H1 (cell line): ENCODE data around the gene IQUB. TPM values are rescaled to one million over a fixed set of nuclear protein-coding genes. Genes with fewer than 3 reads are reported as not detected.

Experiments
- CTCF ChIA-PET: fragments of 300-600 bp; sonication (Branson Sonifier 250); formaldehyde crosslinking; loops from one replicate; lab custom pipeline; 2021; ENCODE audit not compliant: partially characterized antibody; lab: Charles Lee
- POLR2A ChIA-PET: fragments of 300-600 bp; sonication (Branson Sonifier 250); formaldehyde crosslinking; loops from one replicate; lab custom pipeline; 2021; ENCODE audit warnings: inconsistent platforms; ENCODE audit not compliant: partially characterized antibody; lab: Charles Lee
- DNase-seq, 2 experiments: peaks; one replicate each; pipeline versions ENCODE4 v3.0.0 to v3.0.0-alpha.2; 2010 to 2022; ENCODE audit warnings: low spot score in 2 of 2, low read depth in 1 of 2, mixed read lengths in 1 of 2
- FAIRE-seq: peaks from 2 replicates; lab custom pipeline; 2011; peaks lifted over from hg19 to GRCh38; lab: Jason Lieb, UNC
- H2AFZ ChIP-seq: 2 replicates; pipeline ENCODE4 v1.8.1; 2012; ENCODE audit warnings: low read length, inconsistent platforms
- H2AK5ac ChIP-seq: 2 replicates; pipeline ENCODE4 v1.6.1; 2013; ENCODE audit warnings: low read depth, low read length
- H2BK120ac ChIP-seq: replicated peaks from 2 replicates; pipeline ENCODE3; 2013; ENCODE audit warnings: low read depth, low read length, inconsistent platforms
- H2BK12ac ChIP-seq: 2 replicates; pipeline ENCODE4 v1.6.1; 2013; ENCODE audit warnings: low read depth, low read length
- H2BK15ac ChIP-seq: 2 replicates; pipeline ENCODE4 v1.6.1; 2013; ENCODE audit warnings: low read length
- H2BK20ac ChIP-seq: 2 replicates; pipeline ENCODE4 v1.6.1; 2013; ENCODE audit warnings: low read length
- H2BK5ac ChIP-seq: 2 replicates; pipeline ENCODE4 v1.6.1; 2013; ENCODE audit warnings: low read depth, low read length
- H3K14ac ChIP-seq: 2 replicates; pipeline ENCODE4 v1.6.1; 2013; ENCODE audit warnings: inconsistent platforms; ENCODE audit not compliant: insufficient read length
- H3K18ac ChIP-seq: 2 replicates; pipeline ENCODE4 v1.6.1; 2013; ENCODE audit warnings: low read length; ENCODE audit errors: extremely low read depth
- H3K23ac ChIP-seq: 2 replicates; pipeline ENCODE4 v1.6.1; 2013; ENCODE audit warnings: inconsistent platforms; ENCODE audit not compliant: insufficient read length
- H3K23me2 ChIP-seq: 2 replicates; pipeline ENCODE4 v1.6.1; 2013; ENCODE audit warnings: low read depth, low read length
- H3K27ac ChIP-seq: 2 replicates; pipeline ENCODE4 v1.6.1; 2011; ENCODE audit warnings: low read depth, low read length, inconsistent platforms
- H3K27me3 ChIP-seq, 4 experiments: replicated peaks in 1 of 4; 1 replicate in 1 of 4; 2 replicates in 3 of 4; pipeline versions ENCODE4 v1.6.1 to v1.8.1; 2011 to 2013; ENCODE audit warnings: low read length in 3 of 4, mild to moderate bottlenecking in 3 of 4, inconsistent platforms in 2 of 4, mixed read lengths in 2 of 4, moderate library complexity in 1 of 4; ENCODE audit not compliant: control insufficient read depth in 3 of 4, insufficient read depth in 3 of 4; ENCODE audit errors: extremely low read depth in 1 of 4
- H3K36me3 ChIP-seq, 4 experiments: 2 replicates each; pipeline versions ENCODE4 v1.6.1 to v1.8.1; 2011 to 2013; ENCODE audit warnings: mild to moderate bottlenecking in 4 of 4, low read length in 3 of 4, moderate library complexity in 2 of 4, control low read depth in 1 of 4, inconsistent platforms in 1 of 4; ENCODE audit not compliant: insufficient read depth in 4 of 4, control insufficient read depth in 2 of 4
- H3K4ac ChIP-seq: replicated peaks from 2 replicates; pipeline ENCODE3; 2013; ENCODE audit warnings: low read length, low read depth, mixed read lengths, inconsistent platforms; ENCODE audit not compliant: insufficient read length
- H3K4me1 ChIP-seq, 4 experiments: replicated peaks in 1 of 4; 1 replicate in 1 of 4; 2 replicates in 3 of 4; pipeline versions ENCODE4 v1.6.1 to v1.8.1; 2011 to 2013; ENCODE audit warnings: low read length in 3 of 4, inconsistent platforms in 2 of 4, mixed read lengths in 1 of 4; ENCODE audit not compliant: insufficient read depth in 4 of 4, control insufficient read depth in 3 of 4
- H3K4me2 ChIP-seq, 2 experiments: 2 replicates each; pipeline versions ENCODE4 v1.6.1 to v1.8.1; 2011 to 2013; ENCODE audit warnings: low read depth in 2 of 2, low read length in 2 of 2, control low read depth in 1 of 2, inconsistent platforms in 1 of 2, mild to moderate bottlenecking in 1 of 2; ENCODE audit not compliant: insufficient read depth in 1 of 2
- H3K4me3 ChIP-seq, 4 experiments: fragments of 200-600, 300-600 bp in 1 of 4; sonication (generic), shearing (Covaris generic), sonication (Bioruptor Twin) in 1 of 4; 2 replicates each; pipeline versions ENCODE4 v1.5.1 to v1.8.1; 2011 to 2016; ENCODE audit warnings: low read length in 4 of 4, low read depth in 3 of 4, control low read depth in 2 of 4, inconsistent platforms in 2 of 4, mild to moderate bottlenecking in 2 of 4, mixed read lengths in 1 of 4, moderate library complexity in 1 of 4; ENCODE audit not compliant: insufficient read depth in 2 of 4; ENCODE audit errors: extremely low read depth in 1 of 4
- H3K56ac ChIP-seq: replicated peaks from 2 replicates; pipeline ENCODE3; 2013; ENCODE audit warnings: low read depth, mild to moderate bottlenecking, mixed read lengths, low read length, inconsistent platforms; ENCODE audit not compliant: insufficient read length
- H3K79me1 ChIP-seq: 2 replicates; pipeline ENCODE4 v1.6.1; 2013; ENCODE audit warnings: low read depth, low read length, control low read depth
- H3K79me2 ChIP-seq, 2 experiments: 2 replicates each; pipeline versions ENCODE4 v1.6.1 to v1.8.1; 2012 to 2013; ENCODE audit warnings: low read length in 2 of 2, mild to moderate bottlenecking in 2 of 2, inconsistent platforms in 1 of 2; ENCODE audit not compliant: insufficient read depth in 2 of 2, control insufficient read depth in 1 of 2
- H3K9ac ChIP-seq, 4 experiments: replicated peaks in 1 of 4; 1 replicate in 1 of 4; 2 replicates in 3 of 4; pipeline versions ENCODE4 v1.6.1 to v1.8.1; 2011 to 2013; ENCODE audit warnings: low read depth in 3 of 4, low read length in 3 of 4, control low read depth in 2 of 4, mild to moderate bottlenecking in 2 of 4, moderate library complexity in 2 of 4, inconsistent platforms in 1 of 4; ENCODE audit errors: extremely low read depth in 1 of 4
- H3K9me3 ChIP-seq, 2 experiments: 2 replicates each; pipeline versions ENCODE4 v1.6.1 to v1.8.1; 2012 to 2013; ENCODE audit warnings: mild to moderate bottlenecking in 2 of 2, moderate library complexity in 2 of 2, control low read depth in 1 of 2, inconsistent platforms in 1 of 2, low read depth in 1 of 2, low read length in 1 of 2, mixed read lengths in 1 of 2; ENCODE audit not compliant: insufficient read depth in 2 of 2
- H4K20me1 ChIP-seq, 2 experiments: replicated peaks in 1 of 2; 2 replicates each; pipeline versions ENCODE3 to v1.8.1; 2011 to 2013; ENCODE audit warnings: inconsistent platforms in 2 of 2, low read length in 2 of 2, mild to moderate bottlenecking in 1 of 2; ENCODE audit not compliant: insufficient read depth in 2 of 2, control insufficient read depth in 1 of 2
- H4K5ac ChIP-seq: 2 replicates; pipeline ENCODE4 v1.6.1; 2013; ENCODE audit warnings: low read length, low read depth, mixed read lengths, inconsistent platforms; ENCODE audit not compliant: insufficient read length
- H4K8ac ChIP-seq: 2 replicates; pipeline ENCODE4 v1.8.0; 2013; ENCODE audit warnings: mild to moderate bottlenecking, moderate library complexity, low read length, inconsistent platforms; ENCODE audit not compliant: insufficient read depth; ENCODE audit errors: extremely low read depth
- H4K91ac ChIP-seq: replicated peaks from 2 replicates; pipeline ENCODE3; 2013; ENCODE audit warnings: low read length, mixed read lengths, inconsistent platforms; ENCODE audit not compliant: insufficient read length
- ATF2 ChIP-seq: IDR thresholded peaks from 2 replicates; pipeline ENCODE4 v1.6.1; 2012; ENCODE audit warnings: low read length, inconsistent platforms
- ATF3 ChIP-seq: IDR thresholded peaks from 2 replicates; pipeline ENCODE4 v1.6.1; 2011; ENCODE audit warnings: low read depth, mild to moderate bottlenecking, low read length; ENCODE audit not compliant: insufficient read depth
- CEBPB ChIP-seq: IDR thresholded peaks from 2 replicates; pipeline ENCODE4 v1.6.1; 2012; ENCODE audit warnings: low read depth, low read length
- CHD1 ChIP-seq: IDR thresholded peaks from 2 replicates; pipeline ENCODE4 v1.6.1; 2012; ENCODE audit warnings: low read depth, low read length, improper control_type of control experiment
- JUND ChIP-seq: IDR thresholded peaks from 2 replicates; pipeline ENCODE4 v1.6.1; 2011; ENCODE audit warnings: mild to moderate bottlenecking, improper control_type of control experiment, low read length
- KDM5A ChIP-seq: fragments of 200-600 bp; IDR thresholded peaks from 2 replicates; pipeline ENCODE4 v1.7.1; 2012; ENCODE audit warnings: mild to moderate bottlenecking, low read length, inconsistent platforms, mixed read lengths
- NANOG ChIP-seq: IDR thresholded peaks from 2 replicates; pipeline ENCODE4 v1.6.1; 2011; ENCODE audit warnings: low read length, low read depth, mild to moderate bottlenecking, inconsistent platforms; ENCODE audit not compliant: insufficient read depth, poor library complexity, severe bottlenecking
- SUZ12 ChIP-seq: fragments of 200-600 bp; sonication (generic); IDR thresholded peaks from 2 replicates; pipeline ENCODE4 v1.6.1; 2012; ENCODE audit warnings: mild to moderate bottlenecking, inconsistent platforms, low read length, moderate library complexity, mixed read lengths
- TEAD4 ChIP-seq: IDR thresholded peaks from 2 replicates; pipeline ENCODE4 v1.6.1; 2012; ENCODE audit warnings: low read depth, low read length, inconsistent platforms, mixed read lengths
- ZNF274 ChIP-seq: IDR thresholded peaks from 2 replicates; pipeline ENCODE4 v1.7.0; 2012; ENCODE audit warnings: low read length, borderline replicate concordance; ENCODE audit errors: extremely low read depth
- WGBS, 2 experiments: shearing (Covaris generic) in 1 of 2; methylation state at CpG; one replicate each; pipeline versions ENCODE4 v1.1.6 to v1.1.7; 2013 to 2015; ENCODE audit warnings: low lambda C conversion rate in 2 of 2, mixed read lengths in 2 of 2, inconsistent platforms in 1 of 2, low coverage in 1 of 2, missing lambda C conversion rate in 1 of 2; ENCODE audit not compliant: insufficient replicate concordance in 2 of 2, insufficient coverage in 1 of 2, insufficient read length in 1 of 2; ENCODE audit errors: extremely low coverage in 1 of 2, missing lambda C conversion rate in 1 of 2; 5-methylcytosine and 5-hydroxymethylcytosine counted together
- polyA plus RNA-seq, 7 experiments: library from polyadenylated mRNA; depleted of rRNA in 3 of 7; stranded (reverse) in 5 of 7; unstranded in 2 of 7; fragments of >200 nt in 5 of 7; fragments of 200-250 nt in 2 of 7; gene quantifications; 1 replicate in 5 of 7; 2 replicates in 1 of 7; 4 replicates in 1 of 7; pipeline versions ENCODE4 v1.2.1 to v1.2.3, GENCODE V29; 2011 to 2013; ENCODE audit warnings: missing spikeins in 2 of 7, mixed read lengths in 2 of 7
- total RNA-seq: library from RNA; stranded (reverse); fragmentation: NEBNext Ultra II Directional; extraction: Animal tissue kit (Norgen Biotek cat#: 25700); gene quantifications from 2 replicates; pipeline ENCODE4 v1.2.1, GENCODE V29; 2021
- TF ChIP-seq, protein P1 (sequence below): IDR thresholded peaks from 2 replicates; pipeline ENCODE4 v1.6.1; 2011; ENCODE audit warnings: low read length, improper control_type of control experiment

Gene IQUB
- total and polyA plus RNA-seq, 2 of the 8 experiments (the other 6 are each of a cell fraction or from before 2014, with no cell fraction given) = 0.12 to 0.82 TPM

- Histone ChIP-seq H4K91ac (no peak overlapping the region), H2BK12ac (no peak overlapping the region), H3K36me3 (no peaks in the 10 kb centered on the region), H3K56ac (no peak overlapping the region), H3K4me3 (no peak overlapping the region), H2AFZ (no peak overlapping the region), H2BK5ac (no peak overlapping the region), H3K79me2 (no peaks in the 10 kb centered on the region), H3K18ac (no peak overlapping the region), H2AK5ac (no peak overlapping the region), H2BK20ac (no peak overlapping the region), H3K9ac (no peak overlapping the region), H3K27ac (no peak overlapping the region), H3K4me1 (peaks cover 0 to 6% (median 0%) of the 10 kb centered on the region in 4 experiments; a peak in 2 of 7 replicates), H3K14ac (no peak overlapping the region), H2BK15ac (no peak overlapping the region), H3K9me3 (no peaks in the 10 kb centered on the region), H3K79me1 (no peaks in the 10 kb centered on the region), H3K4ac (no peak overlapping the region), H4K20me1 (no peaks in the 10 kb centered on the region), H3K4me2 (no peak overlapping the region), H3K23ac (no peak overlapping the region), H2BK120ac (no peak overlapping the region), H4K5ac (no peak overlapping the region), H3K27me3 (no peaks in the 10 kb centered on the region), H3K23me2 (no peaks in the 10 kb centered on the region), H4K8ac (no peak overlapping the region)
- FAIRE-seq (no peak), DNase-seq (no peak)
- whole genome bisulfite sequencing, 2 experiments = 76% methylated on average over 1 of the region's 1 CpG; no CpG with 5 or more reads in 1 of the 2 experiments
- CTCF ChIA-PET = interaction anchor here (1.0 to 1.8 kb wide), 3 partner anchors 11 to 55 kb away, joined by 3 to 6 read pairs (median 3); no protein-coding TSS in a partner anchor
- POLR2A ChIA-PET = no interaction called here
- TF ChIP-seq, protein P1, sequence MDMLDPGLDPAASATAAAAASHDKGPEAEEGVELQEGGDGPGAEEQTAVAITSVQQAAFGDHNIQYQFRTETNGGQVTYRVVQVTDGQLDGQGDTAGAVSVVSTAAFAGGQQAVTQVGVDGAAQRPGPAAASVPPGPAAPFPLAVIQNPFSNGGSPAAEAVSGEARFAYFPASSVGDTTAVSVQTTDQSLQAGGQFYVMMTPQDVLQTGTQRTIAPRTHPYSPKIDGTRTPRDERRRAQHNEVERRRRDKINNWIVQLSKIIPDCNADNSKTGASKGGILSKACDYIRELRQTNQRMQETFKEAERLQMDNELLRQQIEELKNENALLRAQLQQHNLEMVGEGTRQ = no peak
- TF ChIP-seq SUZ12 = no peak
- no peak for TF ChIP-seq JUND
- TF ChIP-seq NANOG = no peak
- no peak for TF ChIP-seq CEBPB
- no peak for TF ChIP-seq ATF3
- no peak for TF ChIP-seq ZNF274
- no peak for TF ChIP-seq ATF2
- TF ChIP-seq KDM5A = no peak
- no peak for TF ChIP-seq CHD1
- TF ChIP-seq TEAD4 = no peak
Observed at GRCh38 chr7:123498031-123498430, 36.4 kb downstream of the IQUB start.
